ENCODE results near the gene TSPAN9.

- TF ChIP-seq EZH2 (IDR thresholded peaks at IDR 0.05; ENCODE audit: low read depth) (no peak), CTCF (conservative IDR thresholded peaks at IDR 0.05) (no peak)
Observed at GRCh38 chr12:3127832-3128231, 50.7 kb downstream of the TSPAN9 start.
